AG04450 (cell line): Measurements from ENCODE around the gene PIRT. TPM values are rescaled to one million over a fixed set of nuclear protein-coding genes. Genes with fewer than 3 reads are reported as not detected.

Experiments
- CTCF ChIA-PET: fragments of 300-600, 350-600 bp; formaldehyde crosslinking; extraction: SDS; loops from one replicate; lab custom pipeline; 2022; ENCODE audit warnings: antibody characterized with exemption, inconsistent platforms; lab: Charles Lee
- POLR2A ChIA-PET: fragments of 350-600 bp; formaldehyde crosslinking; extraction: SDS; loops from one replicate; lab custom pipeline; 2021; ENCODE audit warnings: antibody characterized with exemption, inconsistent platforms; lab: Yijun Ruan, JAX
- DNase-seq: peaks from one replicate; pipeline ENCODE4 v3.0.0-alpha.2; 2011; ENCODE audit warnings: low read depth, low spot score
- H3K27ac ChIP-seq: one replicate; pipeline ENCODE4 v1.5.1; 2012; ENCODE audit warnings: low read depth, low read length, control low read depth
- H3K27me3 ChIP-seq: one replicate; pipeline ENCODE4 v1.6.0; 2012; ENCODE audit warnings: low read length; ENCODE audit not compliant: control insufficient read depth, insufficient read depth
- H3K4me3 ChIP-seq: 2 replicates; pipeline ENCODE4 v1.5.1; 2011; ENCODE audit warnings: mild to moderate bottlenecking, low read depth, low read length, control low read depth
- H3K9me3 ChIP-seq: 2 replicates; pipeline ENCODE4 v1.5.1; 2012; ENCODE audit warnings: low read length; ENCODE audit not compliant: control insufficient read depth, insufficient read depth
- CTCF ChIP-seq: IDR thresholded peaks from 2 replicates; pipeline ENCODE4 v1.5.1; 2011; ENCODE audit warnings: low read depth, low read length, control low read depth, inconsistent platforms
- polyA plus RNA-seq: library from polyadenylated mRNA; depleted of rRNA; stranded (reverse); fragments of >200 nt; gene quantifications from 2 replicates; pipeline ENCODE4 v1.2.3, GENCODE V29; 2011

Gene PIRT
- polyA plus RNA-seq, 1 experiment: not detected

GRCh38 chr17:10779609-10780008 is 58.3 kb downstream of the PIRT start:
- no peaks in the 10 kb centered on the region for H3K27me3 ChIP-seq
- no peak overlapping the region for H3K4me3 ChIP-seq
- POLR2A ChIA-PET: no interaction called here
- no peak overlapping the region for H3K27ac ChIP-seq
- H3K9me3 ChIP-seq: no peaks in the 10 kb centered on the region
- CTCF ChIA-PET: no interaction called here
- DNase-seq: no peak
- no peak for TF ChIP-seq CTCF

GRCh38 chr17:10777890-10778289 is 60.0 kb downstream of the PIRT start:
- CTCF ChIA-PET: no interaction called here
- no peaks in the 10 kb centered on the region for H3K9me3 ChIP-seq
- H3K4me3 ChIP-seq: no peak overlapping the region
- H3K27me3 ChIP-seq: no peaks in the 10 kb centered on the region
- H3K27ac ChIP-seq: no peak overlapping the region
- no peak for TF ChIP-seq CTCF
- POLR2A ChIA-PET: no interaction called here
- no peak for DNase-seq

DNA sequence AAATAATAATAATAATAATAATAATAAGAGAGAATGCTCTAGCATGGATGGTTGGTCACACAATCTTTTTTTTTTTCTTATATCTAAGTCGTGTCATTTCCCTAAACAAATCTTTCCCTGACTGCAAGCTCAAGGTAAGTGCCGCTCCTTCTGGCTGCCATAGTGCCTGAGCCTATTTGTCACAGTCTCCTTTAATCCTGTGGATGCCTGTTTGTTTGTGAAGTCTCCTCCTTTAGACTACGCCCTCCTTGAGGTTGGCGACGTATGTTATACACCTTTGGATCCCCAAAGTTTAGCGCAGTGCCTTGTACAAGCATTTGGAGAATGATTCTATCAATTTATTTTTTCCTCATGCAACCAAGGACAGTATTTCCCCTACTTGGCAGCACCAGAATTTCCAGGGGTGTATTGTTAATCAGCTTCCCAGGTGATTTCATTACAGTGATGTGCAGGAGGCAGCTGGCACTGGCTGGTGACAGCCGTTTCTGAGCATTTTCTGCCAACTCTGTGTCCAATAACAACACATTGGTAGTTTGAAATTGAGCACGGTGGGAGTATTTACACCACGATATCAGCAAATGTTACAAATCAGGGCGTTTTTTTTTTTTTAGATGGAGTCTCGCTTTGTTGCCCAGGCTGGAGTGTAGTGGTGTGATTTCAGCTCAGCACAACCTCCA is 60.6 kb downstream of the PIRT start:
- DNase-seq: no peak
- Histone ChIP-seq H3K4me3 (no peak overlapping the region), H3K27ac (no peak overlapping the region), H3K9me3 (no peaks in the 10 kb centered on the region; the same call in 1 of the 2 replicates), H3K27me3 (no peaks in the 10 kb centered on the region)
- ChIA-PET CTCF (no interaction called here), POLR2A (no interaction called here)
- TF ChIP-seq CTCF: no peak

DNA sequence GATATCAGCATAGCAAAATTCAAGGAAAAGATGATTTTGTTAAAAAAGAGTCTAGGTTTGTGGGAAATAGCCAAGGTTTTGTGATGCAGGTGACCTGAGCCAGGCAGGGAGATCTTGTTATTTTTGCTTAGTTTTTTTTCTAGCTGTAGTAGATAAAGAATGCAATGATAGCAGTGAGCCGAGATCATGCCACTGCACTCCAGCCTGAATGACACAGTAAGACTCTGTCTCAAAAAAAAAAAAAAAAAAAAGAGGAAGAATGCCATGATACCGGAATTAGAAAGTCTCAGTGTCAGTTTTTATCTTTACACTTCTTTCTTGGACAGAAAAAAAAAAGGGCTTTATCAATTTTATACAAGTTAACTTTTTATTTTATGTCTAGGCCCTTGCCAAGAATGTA is 61.5 kb downstream of the PIRT start:
- DNase-seq: no peak
- Histone ChIP-seq H3K27me3 (no peaks in the 10 kb centered on the region), H3K27ac (no peak overlapping the region), H3K9me3 (no peaks in the 10 kb centered on the region; the same call in 1 of the 2 replicates), H3K4me3 (no peak overlapping the region)
- POLR2A ChIA-PET: no interaction called here
- no peak for TF ChIP-seq CTCF
- CTCF ChIA-PET: interaction anchor here (0.6 kb wide), 1 partner anchor 657 kb away, joined by 3 read pairs; no protein-coding TSS in a partner anchor

DNA sequence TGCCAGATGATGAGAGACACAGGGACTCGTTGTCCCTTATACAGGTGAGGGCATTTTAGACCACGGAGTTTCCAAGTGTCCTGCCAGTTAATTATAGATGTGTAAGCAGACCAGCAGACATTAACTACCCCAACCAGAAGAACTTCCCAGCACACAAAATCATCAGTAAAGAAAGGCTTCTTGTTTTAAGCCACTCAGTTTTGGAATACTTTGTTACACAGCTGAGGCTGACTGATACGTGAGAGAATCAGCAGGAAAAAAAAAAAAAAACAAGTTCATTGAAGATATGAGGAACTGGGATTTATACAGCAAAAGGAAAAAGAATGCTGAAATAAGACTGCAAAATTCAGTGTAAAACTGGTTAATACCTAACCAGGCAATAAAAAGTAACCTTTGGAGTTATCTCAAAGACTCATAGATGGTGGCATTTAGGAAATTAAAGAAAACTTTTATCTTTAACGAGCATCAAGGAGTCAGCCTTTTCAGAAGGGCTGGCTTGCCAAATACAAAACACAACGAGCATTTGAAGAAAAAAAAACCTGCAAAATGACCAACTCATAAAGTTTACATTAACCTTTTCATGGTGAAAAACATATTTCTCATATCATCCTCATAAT is 62.0 kb downstream of the PIRT start:
- Histone ChIP-seq H3K9me3 (no peaks in the 10 kb centered on the region; the same call in 1 of the 2 replicates), H3K4me3 (no peak overlapping the region), H3K27me3 (no peaks in the 10 kb centered on the region), H3K27ac (no peak overlapping the region)
- CTCF ChIA-PET: interaction anchor here (0.6 kb wide), 1 partner anchor 658 kb away, joined by 3 read pairs; no protein-coding TSS in a partner anchor
- POLR2A ChIA-PET: no interaction called here
- DNase-seq: no peak
- no peak for TF ChIP-seq CTCF
